Skeletal muscle tissue (tissue), 4 donors: ENCODE measurements around the gene TESK1. TPM values are rescaled to one million over a fixed set of nuclear protein-coding genes. Genes with fewer than 3 reads are reported as not detected.
A peak's percentile ranks its signal among the peaks of the same experiment; 100 is the strongest.

ENCODE experiments used
- H3K27ac ChIP-seq: one replicate; pipeline ENCODE4 v1.7.0; 2013; ENCODE audit warnings: mild to moderate bottlenecking, low read depth, low read length, inconsistent platforms
- H3K27me3 ChIP-seq, 3 donors: one replicate each; pipeline ENCODE4 v1.7.0; 2013; ENCODE audit warnings: low read length in 3 of 3; ENCODE audit not compliant: control insufficient read depth in 3 of 3, insufficient read depth in 3 of 3
- H3K36me3 ChIP-seq, 3 donors: one replicate each; pipeline ENCODE4 v1.7.0; 2013; ENCODE audit warnings: low read length in 3 of 3; ENCODE audit not compliant: control insufficient read depth in 3 of 3, insufficient read depth in 3 of 3
- H3K4me1 ChIP-seq, 3 donors: one replicate each; pipeline ENCODE4 v1.7.0; 2013; ENCODE audit warnings: low read length in 3 of 3, mild to moderate bottlenecking in 3 of 3; ENCODE audit not compliant: control insufficient read depth in 3 of 3, insufficient read depth in 3 of 3
- H3K4me3 ChIP-seq, 3 donors: one replicate each; pipeline ENCODE4 v1.7.0; 2013; ENCODE audit warnings: low read length in 3 of 3
- H3K9ac ChIP-seq, 3 donors: one replicate each; pipeline ENCODE4 v1.7.0; 2013; ENCODE audit warnings: low read length in 3 of 3, mild to moderate bottlenecking in 3 of 3, moderate library complexity in 2 of 3, low read depth in 1 of 3
- H3K9me3 ChIP-seq, 3 donors: one replicate each; pipeline ENCODE4 v1.7.0; 2013; ENCODE audit warnings: low read length in 3 of 3; ENCODE audit not compliant: control insufficient read depth in 3 of 3
- total RNA-seq: library from RNA; depleted of rRNA; stranded (reverse); fragments of >200 nt; gene quantifications from one replicate; pipeline ENCODE4 v1.2.3, GENCODE V29; 2014
- donor health status: Osteomylitis.

TESK1 gene
- total RNA-seq, 1 donor from 2014 or later = 8.4 TPM

DNA sequence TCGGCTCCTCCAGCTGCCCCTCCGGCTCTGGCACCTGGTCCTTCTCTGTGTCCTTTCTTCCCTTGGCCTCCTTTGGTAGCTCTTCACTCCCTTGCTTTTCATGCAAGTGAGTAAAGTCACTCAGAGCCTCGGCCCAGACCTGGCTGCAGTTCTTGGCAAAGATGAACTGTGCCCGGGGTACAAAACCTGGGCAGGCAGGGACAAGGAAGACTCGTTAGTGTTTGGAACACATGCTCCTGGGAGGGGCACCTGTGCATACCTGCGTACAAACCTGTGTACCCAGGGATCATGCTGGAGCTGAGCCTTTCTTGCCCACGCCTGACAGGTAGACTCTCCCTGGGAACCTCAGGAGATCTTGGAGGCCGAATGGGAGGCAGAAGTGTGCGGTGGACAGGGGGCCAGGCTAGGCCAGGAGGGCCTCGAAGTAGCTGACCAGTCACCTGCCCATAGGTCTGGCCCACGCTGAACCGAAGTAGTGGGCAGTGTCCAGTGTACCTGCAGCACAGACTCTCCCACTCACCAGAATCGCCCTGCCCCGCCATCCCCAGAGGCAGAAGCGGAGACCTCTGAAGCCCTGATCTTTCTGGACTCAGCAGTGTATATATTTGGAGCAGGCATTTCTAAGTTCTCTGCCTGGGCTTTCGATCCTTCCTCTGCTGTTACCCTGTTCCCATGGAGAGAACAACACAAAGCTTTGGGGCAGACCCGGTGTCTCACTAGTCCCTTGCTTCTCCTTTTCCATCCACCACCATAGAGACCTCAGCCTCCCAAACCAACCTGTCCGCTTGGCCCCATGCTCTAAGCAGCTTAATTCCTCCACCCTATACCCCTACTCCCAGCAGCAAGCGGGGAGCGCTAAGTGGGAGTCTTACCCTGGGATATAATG is 41.9 kb upstream of the TESK1 start:
- Histone ChIP-seq H3K9me3 (no peaks in the 10 kb centered on the region), H3K27ac (peak overlapping the region; percentile 77), H3K36me3 (peaks cover 14 to 18% (median 15%) of the 10 kb centered on the region in 3 donors), H3K4me3 (peak overlapping the region; percentile 62 to 72 (median 66)), H3K9ac (peak overlapping the region; percentile 66 to 73 (median 71)), H3K27me3 (no peaks in the 10 kb centered on the region), H3K4me1 (peaks cover 76 to 91% (median 76%) of the 10 kb centered on the region in 3 donors)

DNA sequence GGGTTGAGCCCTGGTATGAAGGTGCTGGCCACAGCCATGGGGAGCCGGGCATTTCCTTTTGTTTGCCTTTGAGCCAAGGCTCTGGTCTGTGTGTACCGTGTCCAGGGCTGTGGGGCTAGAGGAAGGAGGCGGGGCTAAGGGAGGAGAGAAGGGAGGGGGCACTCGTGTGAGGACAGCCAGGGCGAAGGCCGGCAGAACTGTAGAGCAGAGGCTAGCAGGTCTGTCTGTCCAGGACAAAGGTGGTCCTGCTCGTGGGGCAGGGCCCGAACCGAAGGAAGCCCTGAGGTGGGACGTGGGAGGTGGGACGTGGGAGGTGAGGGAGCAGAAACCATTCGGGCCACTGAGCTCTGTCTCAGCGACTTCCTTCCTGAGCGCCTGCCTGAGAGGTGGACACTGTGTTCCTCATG is 41.3 kb upstream of the TESK1 start:
- peaks cover 70 to 84% (median 70%) of the 10 kb centered on the region in 3 donors for H3K4me1 ChIP-seq
- peak overlapping the region; percentile 66 to 73 (median 71) for H3K9ac ChIP-seq
- H3K27ac ChIP-seq = peak overlapping the region; percentile 77
- no peaks in the 10 kb centered on the region for H3K27me3 ChIP-seq
- no peaks in the 10 kb centered on the region for H3K9me3 ChIP-seq
- peak overlapping the region; percentile 62 to 72 (median 66) for H3K4me3 ChIP-seq
- H3K36me3 ChIP-seq = peaks cover 7 to 11% (median 8%) of the 10 kb centered on the region in 3 donors

DNA sequence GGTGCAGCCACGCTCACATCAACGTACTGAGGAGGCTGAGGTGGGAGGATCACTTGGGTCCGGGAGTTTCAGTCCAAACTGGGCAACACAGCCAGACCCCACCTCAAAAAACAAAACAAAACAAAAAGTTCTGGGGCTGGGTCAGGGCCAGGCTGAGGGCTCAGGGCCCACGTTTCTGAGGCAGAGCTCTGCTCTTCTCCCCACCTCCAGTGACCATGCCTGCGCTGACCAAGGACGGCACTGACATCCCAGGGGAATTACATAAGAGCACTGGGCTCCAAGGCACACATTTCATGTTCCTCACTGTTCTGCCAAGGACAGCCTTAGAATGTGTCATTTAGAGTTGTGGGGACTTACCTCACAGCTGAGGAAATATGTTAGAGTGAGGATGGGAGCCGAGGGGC is 40.4 kb upstream of the TESK1 start:
- H3K4me1 ChIP-seq = peaks cover 62 to 82% (median 64%) of the 10 kb centered on the region in 3 donors
- H3K9me3 ChIP-seq = no peaks in the 10 kb centered on the region
- peak overlapping the region; percentile 77 for H3K27ac ChIP-seq
- H3K27me3 ChIP-seq = no peaks in the 10 kb centered on the region
- H3K36me3 ChIP-seq = peaks cover 2 to 6% (median 3%) of the 10 kb centered on the region in 3 donors
- H3K4me3 ChIP-seq = peak overlapping the region in 2 of 3 donors; percentile 14 to 35
- peak overlapping the region in 2 of 3 donors; percentile 57 to 60 for H3K9ac ChIP-seq

DNA sequence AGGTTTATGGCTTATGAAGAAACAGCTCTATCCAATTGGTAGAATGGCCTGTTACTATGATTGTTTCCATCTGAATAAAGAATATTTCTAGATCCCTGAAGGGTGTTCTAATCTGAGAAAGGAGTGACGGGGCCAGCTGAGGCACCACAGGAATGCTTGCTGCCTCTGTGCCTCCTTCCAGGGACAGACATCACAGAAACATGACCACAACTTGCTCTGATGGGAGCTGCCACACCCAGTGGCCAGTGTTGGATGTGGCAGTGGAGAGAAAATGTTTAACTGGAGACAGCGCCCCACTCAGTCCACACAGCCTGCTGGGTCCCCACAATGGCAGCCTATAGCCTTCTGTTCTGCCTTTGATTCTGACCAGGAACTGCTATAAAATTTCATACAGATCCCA is 38.6 kb upstream of the TESK1 start:
- Histone ChIP-seq H3K4me1 (peaks cover 46 to 65% (median 46%) of the 10 kb centered on the region in 3 donors), H3K9me3 (no peaks in the 10 kb centered on the region), H3K4me3 (no peak overlapping the region), H3K27ac (peak overlapping the region; percentile 77), H3K27me3 (no peaks in the 10 kb centered on the region), H3K36me3 (peaks cover 0 to 6% (median 3%) of the 10 kb centered on the region in 3 donors), H3K9ac (peak overlapping the region in 1 of 3 donors; percentile 18)

DNA sequence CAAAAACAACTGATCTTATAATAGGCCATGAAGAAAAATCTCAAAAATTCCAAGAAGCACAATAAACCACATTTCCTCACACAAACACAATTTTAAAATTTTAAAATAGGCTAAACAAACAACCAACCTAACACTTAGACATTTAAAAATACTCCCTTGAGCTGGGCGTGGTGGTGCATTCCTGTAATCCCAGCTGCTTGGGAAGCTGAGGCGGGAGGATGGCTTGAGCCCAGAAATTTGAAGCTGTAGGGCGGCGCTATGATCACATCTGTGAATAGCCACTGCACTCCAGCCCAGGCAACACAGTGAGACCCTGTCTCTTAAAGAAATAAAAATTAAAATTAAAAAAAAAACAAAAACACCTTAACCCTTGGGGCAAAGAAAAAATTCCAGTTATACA is 36.9 kb upstream of the TESK1 start:
- Histone ChIP-seq H3K4me1 (peaks cover 30 to 49% (median 34%) of the 10 kb centered on the region in 3 donors), H3K9ac (no peak overlapping the region)

DNA sequence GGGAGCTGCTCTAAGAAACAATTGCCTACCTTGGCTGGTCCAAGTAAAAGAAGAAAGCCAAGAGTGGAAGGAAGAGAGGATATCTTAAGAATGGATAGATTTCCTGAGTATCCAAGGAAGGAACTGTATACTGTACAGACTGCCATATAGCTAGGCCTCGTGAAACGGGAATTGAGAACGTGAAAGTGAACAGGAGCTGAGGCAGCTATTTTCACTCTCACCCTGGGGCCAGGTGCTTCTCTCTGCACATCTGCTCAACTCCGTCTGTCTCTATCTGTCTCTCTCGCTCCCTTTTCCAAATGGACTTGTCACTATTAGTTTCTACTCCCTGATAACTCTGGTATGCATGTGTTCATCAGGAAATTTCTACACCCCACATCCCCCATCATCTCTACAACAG is 35.9 kb upstream of the TESK1 start:
- H3K4me3 ChIP-seq = no peak overlapping the region
- H3K4me1 ChIP-seq = peaks cover 20 to 38% (median 24%) of the 10 kb centered on the region in 3 donors
- no peaks in the 10 kb centered on the region for H3K36me3 ChIP-seq
- no peak overlapping the region for H3K27ac ChIP-seq
- no peak overlapping the region for H3K9ac ChIP-seq
- no peaks in the 10 kb centered on the region for H3K27me3 ChIP-seq
- no peaks in the 10 kb centered on the region for H3K9me3 ChIP-seq

More for the DNA sequence above, 36.9 kb upstream of the TESK1 start:
- Histone ChIP-seq H3K27ac (peak overlapping the region; percentile 62), H3K9me3 (no peaks in the 10 kb centered on the region), H3K27me3 (no peaks in the 10 kb centered on the region), H3K4me3 (no peak overlapping the region), H3K36me3 (no peaks in the 10 kb centered on the region)

DNA sequence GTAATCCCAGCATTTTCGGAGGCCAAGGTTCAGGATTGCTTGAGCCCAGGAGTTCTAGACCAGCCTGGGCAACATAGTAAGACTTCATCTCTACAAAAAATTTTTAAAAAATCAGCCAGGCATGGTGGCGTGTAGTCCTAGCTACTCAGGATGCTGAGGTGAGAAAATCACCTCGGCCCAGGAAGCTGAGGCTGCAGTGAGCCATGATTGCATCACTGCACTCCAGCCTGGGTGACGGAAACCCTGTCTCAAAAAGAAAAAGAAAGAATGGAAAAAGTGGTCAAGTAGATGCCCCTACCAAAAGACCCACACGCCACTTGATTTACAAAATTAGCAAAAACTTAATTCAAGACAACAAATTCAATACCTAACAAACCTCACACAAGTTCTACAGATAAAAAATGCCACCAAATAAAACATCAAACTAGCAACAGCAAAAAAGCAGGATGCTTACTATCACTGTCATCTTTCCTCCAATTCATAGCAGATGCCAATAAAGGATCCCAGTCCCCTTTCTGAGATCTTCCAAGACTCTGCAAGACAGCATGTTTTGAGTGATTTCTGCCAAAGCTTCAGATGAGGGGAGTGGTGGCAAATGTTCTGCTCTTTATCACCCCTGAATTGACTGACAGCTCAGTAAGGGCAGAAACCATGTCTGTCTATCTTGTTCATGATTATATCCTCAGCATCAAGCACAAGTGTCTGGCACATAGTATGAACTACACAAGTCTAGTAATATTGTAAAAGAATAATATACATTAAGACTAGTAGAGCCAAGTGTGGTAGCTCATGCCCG is 34.2 kb upstream of the TESK1 start:
- Histone ChIP-seq H3K4me1 (peaks cover 8 to 21% (median 10%) of the 10 kb centered on the region in 3 donors), H3K27me3 (no peaks in the 10 kb centered on the region), H3K4me3 (no peak overlapping the region), H3K36me3 (no peaks in the 10 kb centered on the region), H3K9ac (no peak overlapping the region), H3K27ac (no peak overlapping the region), H3K9me3 (no peaks in the 10 kb centered on the region)

DNA sequence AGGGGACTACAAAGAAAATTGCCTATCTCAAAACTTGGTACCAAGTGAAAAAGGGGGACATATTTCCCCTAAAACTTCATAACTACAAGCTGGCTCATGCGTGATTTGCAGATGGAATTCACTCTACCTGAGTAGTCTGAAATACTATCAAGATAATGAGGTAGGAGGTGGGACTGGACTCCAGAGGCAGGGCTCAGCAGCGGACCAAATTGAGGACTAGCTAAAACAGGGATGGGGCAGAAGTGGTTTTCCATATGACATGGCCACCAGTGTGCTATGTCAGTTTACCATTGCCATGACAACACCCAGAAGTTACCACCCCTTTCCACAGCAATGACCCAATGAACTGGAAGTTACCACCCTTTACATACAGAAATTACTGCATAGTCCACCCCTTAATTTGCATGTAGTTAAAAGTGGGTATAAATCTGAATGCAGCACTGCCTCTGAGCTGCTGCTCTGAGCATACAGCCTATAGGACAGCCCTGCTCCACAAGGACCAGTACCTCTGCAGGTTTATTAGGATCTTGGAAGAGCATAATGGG is 30.4 kb upstream of the TESK1 start:
- no peaks in the 10 kb centered on the region for H3K9me3 ChIP-seq
- H3K27me3 ChIP-seq = no peaks in the 10 kb centered on the region
- H3K36me3 ChIP-seq = no peaks in the 10 kb centered on the region
- H3K27ac ChIP-seq = no peak overlapping the region
- no peak overlapping the region for H3K9ac ChIP-seq
- H3K4me3 ChIP-seq = no peak overlapping the region
- H3K4me1 ChIP-seq = peaks cover 0 to under 1% (median 0%) of the 10 kb centered on the region in 3 donors

DNA sequence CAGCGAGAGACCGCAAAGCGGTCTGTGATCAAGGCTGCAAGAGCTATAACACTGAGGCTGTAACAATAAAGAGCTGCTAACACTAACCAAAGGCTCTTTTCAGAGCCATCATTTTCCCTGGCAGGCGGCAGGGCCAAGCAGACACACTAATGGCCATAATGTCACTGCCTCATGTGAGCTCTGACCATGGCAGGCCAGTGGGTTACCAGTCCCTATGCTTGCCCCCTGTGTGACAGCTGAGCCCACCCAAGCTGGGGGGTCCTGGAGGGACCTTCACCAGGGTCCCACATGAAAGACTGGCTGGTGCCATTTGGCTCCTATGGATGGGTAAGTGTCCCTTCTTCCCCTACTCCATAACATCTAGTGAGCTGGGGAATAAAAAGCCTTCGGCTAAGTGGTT is 29.6 kb upstream of the TESK1 start:
- H3K27ac ChIP-seq = no peak overlapping the region
- H3K9ac ChIP-seq = no peak overlapping the region
- no peaks in the 10 kb centered on the region for H3K4me1 ChIP-seq
- H3K36me3 ChIP-seq = no peaks in the 10 kb centered on the region
- no peaks in the 10 kb centered on the region for H3K9me3 ChIP-seq
- no peaks in the 10 kb centered on the region for H3K27me3 ChIP-seq
- no peak overlapping the region for H3K4me3 ChIP-seq
